ENCODE results near the gene PPT2. TPM values are rescaled to one million over a fixed set of nuclear protein-coding genes. Genes with fewer than 3 reads are reported as not detected.
A peak's percentile ranks its signal among the peaks of the same experiment; 100 is the strongest.

PPT2 gene
- total and polyA plus RNA-seq, 2 of the 13 experiments (the other 11 are each of a cell fraction or from before 2014, with no cell fraction given), result 39.2 to 61.8 TPM

GRCh38 chr6:32113386-32114352, 40.3 kb upstream of the PPT2 start (continued):
- TF ChIP-seq, protein P1, sequence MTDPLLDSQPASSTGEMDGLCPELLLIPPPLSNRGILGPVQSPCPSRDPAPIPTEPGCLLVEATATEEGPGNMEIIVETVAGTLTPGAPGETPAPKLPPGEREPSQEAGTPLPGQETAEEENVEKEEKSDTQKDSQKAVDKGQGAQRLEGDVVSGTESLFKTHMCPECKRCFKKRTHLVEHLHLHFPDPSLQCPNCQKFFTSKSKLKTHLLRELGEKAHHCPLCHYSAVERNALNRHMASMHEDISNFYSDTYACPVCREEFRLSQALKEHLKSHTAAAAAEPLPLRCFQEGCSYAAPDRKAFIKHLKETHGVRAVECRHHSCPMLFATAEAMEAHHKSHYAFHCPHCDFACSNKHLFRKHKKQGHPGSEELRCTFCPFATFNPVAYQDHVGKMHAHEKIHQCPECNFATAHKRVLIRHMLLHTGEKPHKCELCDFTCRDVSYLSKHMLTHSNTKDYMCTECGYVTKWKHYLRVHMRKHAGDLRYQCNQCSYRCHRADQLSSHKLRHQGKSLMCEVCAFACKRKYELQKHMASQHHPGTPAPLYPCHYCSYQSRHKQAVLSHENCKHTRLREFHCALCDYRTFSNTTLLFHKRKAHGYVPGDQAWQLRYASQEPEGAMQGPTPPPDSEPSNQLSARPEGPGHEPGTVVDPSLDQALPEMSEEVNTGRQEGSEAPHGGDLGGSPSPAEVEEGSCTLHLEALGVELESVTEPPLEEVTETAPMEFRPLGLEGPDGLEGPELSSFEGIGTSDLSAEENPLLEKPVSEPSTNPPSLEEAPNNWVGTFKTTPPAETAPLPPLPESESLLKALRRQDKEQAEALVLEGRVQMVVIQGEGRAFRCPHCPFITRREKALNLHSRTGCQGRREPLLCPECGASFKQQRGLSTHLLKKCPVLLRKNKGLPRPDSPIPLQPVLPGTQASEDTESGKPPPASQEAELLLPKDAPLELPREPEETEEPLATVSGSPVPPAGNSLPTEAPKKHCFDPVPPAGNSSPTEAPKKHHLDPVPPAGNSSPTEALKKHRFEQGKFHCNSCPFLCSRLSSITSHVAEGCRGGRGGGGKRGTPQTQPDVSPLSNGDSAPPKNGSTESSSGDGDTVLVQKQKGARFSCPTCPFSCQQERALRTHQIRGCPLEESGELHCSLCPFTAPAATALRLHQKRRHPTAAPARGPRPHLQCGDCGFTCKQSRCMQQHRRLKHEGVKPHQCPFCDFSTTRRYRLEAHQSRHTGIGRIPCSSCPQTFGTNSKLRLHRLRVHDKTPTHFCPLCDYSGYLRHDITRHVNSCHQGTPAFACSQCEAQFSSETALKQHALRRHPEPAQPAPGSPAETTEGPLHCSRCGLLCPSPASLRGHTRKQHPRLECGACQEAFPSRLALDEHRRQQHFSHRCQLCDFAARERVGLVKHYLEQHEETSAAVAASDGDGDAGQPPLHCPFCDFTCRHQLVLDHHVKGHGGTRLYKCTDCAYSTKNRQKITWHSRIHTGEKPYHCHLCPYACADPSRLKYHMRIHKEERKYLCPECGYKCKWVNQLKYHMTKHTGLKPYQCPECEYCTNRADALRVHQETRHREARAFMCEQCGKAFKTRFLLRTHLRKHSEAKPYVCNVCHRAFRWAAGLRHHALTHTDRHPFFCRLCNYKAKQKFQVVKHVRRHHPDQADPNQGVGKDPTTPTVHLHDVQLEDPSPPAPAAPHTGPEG (CRISPR knock-in tag; IDR thresholded peaks at IDR 0.05), result no peak
- TF ChIP-seq NKX3-1 (CRISPR knock-in tag; IDR thresholded peaks at IDR 0.05) (no peak), POLR2G (IDR thresholded peaks at IDR 0.05; ENCODE audit: low read depth, low read length) (peak; percentile 27; the same call in 1 of the 2 replicates), ZNF451 (CRISPR knock-in tag; IDR thresholded peaks at IDR 0.05) (no peak), MTA3 (CRISPR knock-in tag; IDR thresholded peaks at IDR 0.05) (no peak), ZNF180 (CRISPR knock-in tag; IDR thresholded peaks at IDR 0.05; ENCODE audit: borderline replicate concordance, low read depth) (no peak), KLF15 (CRISPR knock-in tag; IDR thresholded peaks at IDR 0.05; ENCODE audit: borderline replicate concordance) (no peak), ZNF883 (CRISPR knock-in tag; IDR thresholded peaks at IDR 0.05; ENCODE audit: not compliant biosample characterization) (no peak), POGK (CRISPR knock-in tag; conservative IDR thresholded peaks at IDR 0.05) (no peak), ATM (IDR thresholded peaks at IDR 0.05; ENCODE audit: borderline replicate concordance) (no peak)
- TF ChIP-seq, protein P2, sequence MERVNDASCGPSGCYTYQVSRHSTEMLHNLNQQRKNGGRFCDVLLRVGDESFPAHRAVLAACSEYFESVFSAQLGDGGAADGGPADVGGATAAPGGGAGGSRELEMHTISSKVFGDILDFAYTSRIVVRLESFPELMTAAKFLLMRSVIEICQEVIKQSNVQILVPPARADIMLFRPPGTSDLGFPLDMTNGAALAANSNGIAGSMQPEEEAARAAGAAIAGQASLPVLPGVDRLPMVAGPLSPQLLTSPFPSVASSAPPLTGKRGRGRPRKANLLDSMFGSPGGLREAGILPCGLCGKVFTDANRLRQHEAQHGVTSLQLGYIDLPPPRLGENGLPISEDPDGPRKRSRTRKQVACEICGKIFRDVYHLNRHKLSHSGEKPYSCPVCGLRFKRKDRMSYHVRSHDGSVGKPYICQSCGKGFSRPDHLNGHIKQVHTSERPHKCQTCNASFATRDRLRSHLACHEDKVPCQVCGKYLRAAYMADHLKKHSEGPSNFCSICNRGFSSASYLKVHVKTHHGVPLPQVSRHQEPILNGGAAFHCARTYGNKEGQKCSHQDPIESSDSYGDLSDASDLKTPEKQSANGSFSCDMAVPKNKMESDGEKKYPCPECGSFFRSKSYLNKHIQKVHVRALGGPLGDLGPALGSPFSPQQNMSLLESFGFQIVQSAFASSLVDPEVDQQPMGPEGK (CRISPR knock-in tag; IDR thresholded peaks at IDR 0.05), result peak; percentile 61; the same call in 1 of the 2 replicates
- TF ChIP-seq, protein P3, sequence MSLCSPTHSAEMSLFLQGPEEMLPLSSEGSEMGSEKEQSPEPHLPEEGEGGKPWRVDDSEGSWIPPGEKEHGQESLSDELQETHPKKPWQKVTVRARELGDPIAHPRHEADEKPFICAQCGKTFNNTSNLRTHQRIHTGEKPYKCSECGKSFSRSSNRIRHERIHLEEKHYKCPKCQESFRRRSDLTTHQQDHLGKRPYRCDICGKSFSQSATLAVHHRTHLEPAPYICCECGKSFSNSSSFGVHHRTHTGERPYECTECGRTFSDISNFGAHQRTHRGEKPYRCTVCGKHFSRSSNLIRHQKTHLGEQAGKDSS (CRISPR knock-in tag; IDR thresholded peaks at IDR 0.05; ENCODE audit: borderline replicate concordance, low read depth), result no peak
